Activated CD4-positive, alpha-beta T cell treated with anti-CD3 and anti-CD28 coated beads for 24 hours (primary cell): ENCODE measurements around the gene MRTFA.
"Not testable (repeated sequence)": the region's sequence is repeated elsewhere in the genome, so short reads cannot be mapped to it uniquely, and the experiment has no call there.

Source experiments
- DNase-seq, 2 donors: peaks; one replicate each; pipeline ENCODE4 v3.0.0-alpha.2; 2020; ENCODE audit warnings: low read depth in 2 of 2

Gene MRTFA

DNA sequence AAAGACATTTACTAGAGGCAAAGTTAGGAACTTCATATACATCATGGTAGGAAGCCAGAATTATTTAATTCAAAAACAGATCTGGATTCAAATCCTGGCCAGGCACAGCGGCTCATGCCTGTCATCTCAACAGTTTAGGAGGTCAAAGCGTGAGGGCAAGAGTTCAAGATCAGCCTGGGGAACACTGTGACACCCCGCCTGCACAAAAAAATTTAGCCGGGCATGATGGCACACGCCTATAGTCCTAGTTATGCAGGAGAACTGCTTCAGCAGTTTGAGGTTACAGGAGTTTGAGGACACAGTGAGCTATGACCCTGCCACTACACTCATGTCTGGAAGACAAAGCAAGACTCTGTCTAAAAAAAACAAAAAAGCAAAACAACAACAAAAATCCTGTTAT, 8.9 kb downstream of the MRTFA start:
- no peak for DNase-seq

- no peak for DNase-seq
Observed at GRCh38 chr22:40626851-40627250, 9.7 kb downstream of the MRTFA start.

GRCh38 chr22:40625794-40626193, 10.7 kb downstream of the MRTFA start:
- not testable (repeated sequence) for DNase-seq

DNA sequence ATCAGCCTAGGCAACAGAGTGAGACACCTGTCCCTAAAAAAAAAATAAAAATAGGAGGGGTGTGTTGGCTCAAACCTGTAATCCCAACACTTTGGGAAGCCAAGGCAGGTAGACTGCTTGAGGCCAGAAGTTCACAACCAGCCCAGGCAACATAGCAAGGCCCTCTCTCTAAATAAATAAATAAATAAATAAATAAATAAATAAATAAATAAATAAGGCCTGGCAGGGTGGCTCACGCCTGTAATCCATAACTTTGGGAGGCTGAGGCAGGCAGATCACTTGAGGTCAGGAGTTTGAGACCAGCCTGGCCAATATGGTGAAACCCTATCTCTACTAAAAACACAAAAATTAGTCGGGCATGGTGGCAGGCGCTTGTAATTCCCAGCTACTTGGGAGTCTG, 11.2 kb downstream of the MRTFA start:
- not testable (repeated sequence) for DNase-seq

- DNase-seq: no peak
Observed at GRCh38 chr22:40624770-40625169, 11.7 kb downstream of the MRTFA start.

DNA sequence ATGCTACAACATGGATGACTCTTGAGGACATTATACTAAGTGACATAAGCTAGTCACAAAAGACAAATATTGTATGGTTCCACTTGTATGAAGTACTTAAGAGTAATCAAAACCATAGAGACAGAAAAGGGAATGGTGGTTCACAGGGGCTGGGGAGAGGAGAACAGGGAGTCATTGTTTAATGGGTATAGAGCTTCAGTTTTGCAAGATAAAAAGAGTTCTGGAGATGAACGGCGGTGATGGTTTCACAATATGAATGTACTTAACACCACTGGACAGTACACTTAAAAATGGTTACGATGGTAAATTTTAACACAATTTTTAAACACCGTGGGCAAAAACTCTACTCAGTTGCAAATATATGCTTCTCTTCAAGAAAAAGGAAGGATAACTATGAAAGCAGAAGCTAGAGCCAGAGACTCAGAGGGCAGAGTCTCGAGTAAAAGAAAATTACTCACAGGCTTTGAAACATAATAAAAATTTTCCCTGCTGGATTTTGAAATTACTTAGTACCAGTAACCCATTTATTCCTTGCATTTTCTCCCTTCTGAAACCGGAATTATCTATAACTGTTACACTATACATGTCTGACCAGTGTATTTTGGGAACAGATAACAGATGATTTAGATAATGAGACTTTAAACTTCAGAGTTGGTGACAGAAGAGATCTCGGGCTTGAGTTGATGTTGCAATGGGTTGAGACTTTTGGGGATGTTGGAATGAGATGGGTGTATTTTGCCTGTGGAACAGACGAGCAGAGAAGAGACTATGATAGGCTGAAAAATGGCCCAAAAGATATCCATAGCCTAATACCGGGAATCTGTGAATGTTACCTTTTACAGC, 15.0 kb downstream of the MRTFA start:
- no peak for DNase-seq

DNA sequence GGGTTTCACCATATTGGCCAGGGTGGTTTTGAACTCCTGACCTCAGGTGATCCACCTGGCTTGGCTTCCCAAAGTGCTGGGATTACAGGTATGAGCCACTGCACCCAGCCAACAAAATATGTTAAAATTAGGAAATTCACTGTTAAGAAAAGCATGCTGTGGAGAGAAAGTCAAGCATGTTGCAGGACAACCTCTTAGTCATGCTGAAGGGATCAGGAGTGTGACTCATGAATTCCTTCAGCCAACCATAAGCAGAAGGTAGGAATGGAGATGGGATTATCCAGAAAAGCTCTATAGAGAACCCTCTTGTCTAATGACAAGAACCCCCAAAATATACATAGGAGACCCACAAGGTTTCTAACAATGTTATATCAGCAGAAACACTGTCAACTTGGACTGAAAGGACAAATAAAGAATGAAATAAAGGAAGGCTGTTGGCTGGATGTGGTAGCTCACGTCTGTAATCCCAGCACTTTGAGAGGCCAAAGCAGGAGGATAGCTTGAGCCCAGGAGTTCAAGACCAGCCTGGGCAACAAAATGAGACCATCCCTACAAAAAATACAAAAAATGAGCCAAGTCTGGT, 16.0 kb downstream of the MRTFA start:
- no peak for DNase-seq

GRCh38 chr22:40618400-40618799, 18.1 kb downstream of the MRTFA start:
- no peak for DNase-seq

- DNase-seq: no peak
Observed at GRCh38 chr22:40616578-40616977, 19.9 kb downstream of the MRTFA start.

DNA sequence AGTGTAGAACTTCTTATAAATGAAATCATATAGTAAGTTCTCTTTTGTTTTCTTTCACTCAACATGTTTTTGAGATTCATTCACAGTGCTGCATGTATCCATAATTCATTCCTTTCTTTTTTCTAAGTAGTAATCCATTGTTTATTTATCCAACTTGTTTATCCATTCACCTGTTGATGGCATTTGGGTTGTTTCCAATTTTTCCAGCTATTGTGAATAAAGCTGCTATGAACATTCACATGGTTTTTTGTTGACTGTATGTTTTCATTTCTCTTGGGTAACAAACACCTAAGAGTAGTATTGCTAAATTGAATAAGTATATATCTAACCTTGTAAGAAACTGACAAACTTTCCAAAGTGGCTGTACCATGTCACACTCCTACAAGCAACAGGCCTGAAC, 23.5 kb downstream of the MRTFA start:
- no peak for DNase-seq

DNA sequence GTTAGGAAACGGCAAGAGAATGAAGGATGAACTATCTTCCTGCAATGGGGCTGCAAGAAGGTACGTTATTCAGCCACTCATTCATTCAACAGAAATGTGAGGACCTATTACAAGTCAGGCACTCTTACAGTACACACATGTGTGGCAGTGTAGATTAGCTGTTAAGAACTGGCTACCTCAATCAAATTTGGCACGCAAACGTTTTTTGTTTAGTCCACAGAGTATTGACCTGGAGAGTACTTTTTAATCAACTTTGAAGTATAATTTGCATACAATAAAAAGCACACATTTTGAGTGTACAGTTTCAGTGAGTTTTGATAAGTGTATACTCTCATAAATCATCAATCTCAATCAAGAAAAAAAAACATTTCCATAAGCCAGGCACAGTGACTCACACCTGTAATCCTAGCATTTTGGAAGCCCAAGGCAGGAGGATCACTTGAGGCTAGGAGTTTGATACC, 24.2 kb downstream of the MRTFA start:
- no peak for DNase-seq

- no peak for DNase-seq
Observed at GRCh38 chr22:40611606-40612005, 24.9 kb downstream of the MRTFA start.

DNA sequence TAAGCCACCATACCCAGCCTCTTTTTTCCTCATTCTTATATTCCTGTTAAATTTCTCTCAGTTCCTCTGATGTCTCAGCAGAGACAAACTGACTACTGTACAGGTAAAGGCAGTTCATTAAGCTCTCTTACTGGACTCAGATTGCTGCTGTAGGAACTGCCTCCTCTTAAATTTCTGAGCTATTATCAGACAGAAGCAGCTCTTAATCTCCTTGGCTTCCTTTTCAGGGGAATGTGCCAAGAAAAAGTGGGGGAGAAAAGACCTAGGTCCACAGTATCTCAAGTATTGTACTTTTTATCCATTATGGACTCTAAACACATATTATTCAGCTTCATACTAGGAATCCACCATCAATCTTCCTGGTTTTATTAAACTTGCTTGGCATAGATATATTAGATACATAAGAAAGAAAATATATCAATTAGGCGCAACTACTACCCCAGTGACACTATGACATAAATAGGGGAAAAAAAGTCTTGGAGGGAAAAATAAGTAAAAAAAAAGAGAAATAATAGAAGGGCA, 26.1 kb downstream of the MRTFA start:
- no peak for DNase-seq

- DNase-seq: no peak
Observed at GRCh38 chr22:40609216-40609615, 27.3 kb downstream of the MRTFA start.

GRCh38 chr22:40607506-40607905, 29.0 kb downstream of the MRTFA start:
- no peak for DNase-seq

GRCh38 chr22:40606306-40606705, 30.2 kb downstream of the MRTFA start:
- no peak for DNase-seq

DNA sequence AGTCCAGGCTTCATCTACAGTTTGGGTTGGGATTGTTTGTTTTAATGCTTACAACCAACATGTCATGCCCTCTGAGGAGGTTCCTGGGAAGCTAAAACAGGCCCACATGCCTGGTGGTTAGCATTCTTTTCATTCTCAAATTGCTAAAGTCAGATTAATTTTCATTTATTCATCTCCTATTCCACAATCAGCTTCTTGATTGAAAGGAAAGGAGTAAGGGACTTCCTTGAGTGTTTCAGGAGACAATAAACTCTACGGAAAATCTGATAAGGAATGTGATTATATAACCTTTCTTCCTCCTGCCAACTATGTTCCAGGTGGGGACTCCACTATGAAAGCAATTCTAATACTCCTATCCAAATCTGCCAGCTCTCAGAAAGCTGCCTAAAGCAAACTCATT, 30.8 kb downstream of the MRTFA start:
- no peak for DNase-seq

DNA sequence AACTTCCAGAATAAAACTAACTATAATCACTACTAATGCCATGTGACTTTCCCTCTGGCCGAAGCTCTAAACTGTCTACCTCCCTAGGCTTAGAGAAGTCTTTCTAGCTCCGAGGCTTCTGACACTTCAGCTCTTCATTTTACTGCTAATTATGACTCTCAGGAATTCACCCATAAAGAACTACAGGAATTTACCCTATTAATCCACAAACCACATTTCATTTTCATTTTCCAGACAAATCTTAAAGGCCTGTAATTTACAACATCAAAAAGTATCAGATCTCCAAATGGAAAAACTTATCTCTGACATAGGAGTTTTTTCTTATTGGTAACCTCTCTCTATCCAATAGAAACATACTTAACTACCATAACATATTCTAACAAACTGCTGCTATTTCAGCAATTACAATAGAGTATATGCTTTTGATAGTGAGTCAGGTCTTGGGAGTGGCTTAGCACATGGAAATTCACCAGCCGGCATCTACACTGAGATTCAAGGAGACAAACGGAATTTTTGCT, 33.4 kb downstream of the MRTFA start:
- no peak for DNase-seq

GRCh38 chr22:40602231-40602630, 34.3 kb downstream of the MRTFA start:
- DNase-seq: no peak

GRCh38 chr22:40599731-40600130, 36.8 kb downstream of the MRTFA start:
- DNase-seq: no peak

- DNase-seq: not testable (repeated sequence)
Observed at GRCh38 chr22:40598712-40599111, 37.8 kb downstream of the MRTFA start.

DNA sequence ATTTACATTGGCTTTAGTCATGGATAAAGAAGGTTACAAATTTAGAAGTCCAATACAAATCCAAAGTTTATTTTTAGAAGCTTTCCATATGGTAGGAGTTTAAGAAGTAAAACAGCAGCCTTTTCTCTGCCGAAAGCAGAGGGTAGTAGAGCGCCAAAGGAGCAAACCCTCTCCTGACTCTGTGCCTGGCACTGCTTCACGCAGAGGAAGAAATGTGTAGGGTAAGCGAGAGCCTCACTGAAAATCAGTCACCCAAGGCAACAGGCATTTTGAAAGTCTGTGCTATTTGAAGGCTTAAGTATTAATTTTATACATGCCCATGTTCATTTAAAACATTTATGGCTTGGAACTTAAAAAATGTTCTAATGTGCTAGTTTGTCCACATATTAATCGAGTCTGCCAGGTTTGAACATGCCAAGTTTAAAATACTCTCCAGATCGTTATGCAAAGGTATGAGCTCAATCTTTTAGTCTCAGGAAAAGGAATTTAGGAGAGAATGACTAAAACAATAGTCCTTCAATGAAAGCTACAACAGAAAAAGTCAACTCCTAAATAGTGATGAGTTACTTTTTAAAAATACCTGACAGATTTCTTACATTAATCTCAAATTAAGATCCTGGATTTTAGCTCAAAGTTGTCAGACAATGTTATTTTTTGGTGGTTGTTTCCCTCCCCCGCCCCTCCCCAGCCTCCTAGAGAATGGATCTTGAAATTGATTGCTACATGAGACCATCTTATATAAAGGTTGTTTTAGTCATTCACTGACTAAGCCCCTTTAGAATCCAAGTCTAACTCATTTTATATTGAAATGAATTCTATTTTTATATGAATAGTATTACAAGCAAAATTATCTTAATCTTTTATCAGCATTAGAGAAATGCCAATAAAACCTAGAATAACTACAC, 38.7 kb downstream of the MRTFA start:
- no peak for DNase-seq
